Fibroblast of skin of abdomen (primary cell): ENCODE results near the gene MED26.

Experiments used
- DNase-seq: peaks from one replicate; pipeline ENCODE4 v3.0.0-alpha.2; 2013

MED26 gene

DNA sequence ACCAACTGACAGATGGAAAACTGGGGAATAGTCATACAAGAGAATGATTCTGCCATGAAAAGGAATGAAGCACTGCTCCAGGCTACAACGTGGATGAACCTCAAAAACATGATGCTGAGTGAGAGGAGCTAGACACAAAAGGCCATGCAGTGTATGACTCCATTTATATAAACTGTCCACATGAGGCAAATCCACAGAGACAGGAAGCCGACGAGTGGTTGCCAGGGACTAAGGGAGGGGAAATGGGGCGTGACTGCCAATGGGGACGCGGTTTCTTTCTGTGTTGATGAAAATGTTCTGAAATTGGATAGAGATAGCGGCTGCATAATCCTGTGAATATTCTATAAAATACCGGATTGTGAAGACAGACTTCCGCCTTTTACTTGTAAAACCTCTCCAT lies 21.7 kb upstream of the MED26 start:
- no peak for DNase-seq

DNA sequence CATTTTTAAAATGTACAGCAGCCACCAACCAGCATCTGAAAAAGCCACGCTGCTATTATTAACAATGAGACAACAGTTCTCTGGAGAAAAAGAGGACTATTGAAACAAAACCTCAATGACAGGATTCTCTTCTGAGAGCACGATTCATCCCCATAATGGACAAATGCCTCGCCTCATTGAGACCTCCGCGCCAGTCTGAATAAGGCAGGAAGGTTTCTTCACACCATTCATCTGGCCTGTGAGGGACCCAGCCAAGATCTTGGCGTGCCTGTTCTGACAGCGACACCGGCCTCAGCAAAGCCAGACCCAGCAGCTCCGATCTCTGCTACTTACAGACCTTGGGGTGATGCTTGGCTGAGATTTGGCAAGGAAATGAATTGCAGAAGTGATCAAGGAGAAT lies 17.1 kb upstream of the MED26 start:
- no peak for DNase-seq

DNA sequence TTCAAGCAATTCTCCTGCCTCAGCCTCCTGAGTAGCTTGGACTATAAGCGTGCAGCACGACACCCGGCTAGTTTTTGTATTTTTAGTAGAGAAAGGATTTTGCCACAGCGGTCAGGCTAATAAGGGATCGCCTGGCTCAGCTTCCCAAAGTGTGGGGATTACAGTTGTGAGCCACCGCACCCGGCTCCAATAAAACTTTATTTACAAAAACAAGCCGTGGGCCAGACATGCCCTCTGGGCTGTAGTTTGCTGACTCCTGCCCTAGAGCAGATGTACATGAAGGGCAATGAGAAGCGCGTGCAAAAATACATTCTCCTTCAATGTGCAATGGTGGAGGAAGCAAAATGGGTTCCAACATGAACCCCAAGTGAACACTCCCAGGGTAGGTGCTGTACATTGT lies 13.7 kb upstream of the MED26 start:
- DNase-seq: no peak

GRCh38 chr19:16640951-16641350 lies 12.9 kb upstream of the MED26 start:
- no peak for DNase-seq

DNA sequence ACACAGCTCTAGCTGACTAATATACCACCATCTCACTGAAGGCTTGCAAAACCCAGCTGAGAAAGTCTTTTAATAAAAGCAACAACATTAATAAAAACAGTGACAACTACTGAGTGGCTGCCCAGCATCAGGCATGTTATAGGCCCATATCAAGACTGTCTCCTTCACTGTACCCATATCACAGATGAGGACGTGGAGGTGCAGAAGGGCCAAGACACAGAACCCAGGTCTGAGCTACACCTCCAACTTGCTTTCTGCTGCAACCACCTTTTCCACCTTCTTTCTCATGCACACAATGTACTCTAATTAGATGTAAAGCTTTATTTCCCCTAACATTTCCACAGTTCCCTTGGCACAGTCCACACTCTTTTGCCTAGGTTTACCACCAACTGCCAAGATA lies 10.7 kb upstream of the MED26 start:
- DNase-seq: no peak

GRCh38 chr19:16637535-16637934 lies 9.5 kb upstream of the MED26 start:
- DNase-seq: no peak

DNA sequence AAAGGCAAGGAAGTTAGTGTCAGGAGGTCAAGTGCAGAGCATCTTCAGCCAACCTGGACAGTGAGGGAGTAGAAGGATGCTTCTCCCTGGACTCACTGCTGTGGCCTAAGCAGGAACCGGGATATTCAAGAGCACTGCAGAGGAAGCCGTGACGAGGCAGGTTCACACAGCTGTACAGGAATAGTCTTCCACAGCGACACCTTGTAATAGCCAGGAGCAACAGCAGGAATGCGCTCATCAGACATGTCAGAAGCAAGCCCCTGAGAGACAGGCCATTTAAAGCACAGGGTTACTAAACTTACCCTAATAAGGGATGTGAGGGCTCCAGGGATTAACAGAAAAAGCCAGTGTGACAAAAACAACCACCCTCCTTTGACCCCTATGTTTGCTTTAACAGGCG lies 3.5 kb upstream of the MED26 start:
- no peak for DNase-seq

GRCh38 chr19:16628984-16629691 lies 1.1 kb upstream of the MED26 start:
- DNase-seq: peak; percentile 57

GRCh38 chr19:16627928-16628182 lies 149 bp downstream of the MED26 start:
- DNase-seq: no peak

DNA sequence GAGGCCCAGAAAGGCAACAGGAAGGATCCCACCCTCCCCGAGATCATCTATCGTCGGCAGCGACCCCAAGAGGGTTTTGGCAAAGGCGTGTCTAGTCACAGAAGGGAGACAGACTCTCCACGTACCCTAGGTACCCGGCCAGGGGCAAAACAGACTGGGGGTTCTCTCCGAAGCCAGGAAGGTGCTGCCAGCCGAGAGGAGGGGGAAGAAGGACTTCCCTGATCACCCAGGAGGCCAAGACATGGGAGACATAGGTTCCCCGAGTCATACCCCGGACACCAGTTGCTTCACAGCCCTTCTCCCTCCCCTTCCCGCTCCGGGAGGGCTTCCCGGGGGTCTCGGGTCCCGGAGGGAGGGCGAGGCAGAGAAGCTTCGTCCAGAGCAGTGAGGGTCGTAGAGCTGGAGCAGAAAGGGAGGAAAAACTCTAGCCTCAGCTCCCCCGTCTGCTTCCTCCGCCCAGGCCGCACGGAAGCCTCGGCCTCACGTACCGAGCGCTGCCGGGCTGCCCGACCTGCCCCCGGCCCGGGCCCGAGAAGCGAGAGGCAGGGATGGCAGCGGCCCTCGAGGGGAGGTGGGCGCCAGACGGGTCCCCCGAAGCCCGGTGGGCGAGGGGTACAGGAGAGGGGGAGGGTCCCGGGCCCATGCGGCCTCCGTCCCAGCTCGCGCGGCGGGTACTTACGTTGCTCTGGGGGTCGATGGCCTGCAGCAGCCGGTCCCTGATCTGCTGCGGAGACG lies 644 bp downstream of the MED26 start:
- no peak for DNase-seq

- no peak for DNase-seq
These were observed 1.2 kb downstream of the MED26 start for GRCh38 chr19:16626796-16627192.

- DNase-seq: no peak
These were observed 2.6 kb downstream of the MED26 start for GRCh38 chr19:16625163-16625958.

DNA sequence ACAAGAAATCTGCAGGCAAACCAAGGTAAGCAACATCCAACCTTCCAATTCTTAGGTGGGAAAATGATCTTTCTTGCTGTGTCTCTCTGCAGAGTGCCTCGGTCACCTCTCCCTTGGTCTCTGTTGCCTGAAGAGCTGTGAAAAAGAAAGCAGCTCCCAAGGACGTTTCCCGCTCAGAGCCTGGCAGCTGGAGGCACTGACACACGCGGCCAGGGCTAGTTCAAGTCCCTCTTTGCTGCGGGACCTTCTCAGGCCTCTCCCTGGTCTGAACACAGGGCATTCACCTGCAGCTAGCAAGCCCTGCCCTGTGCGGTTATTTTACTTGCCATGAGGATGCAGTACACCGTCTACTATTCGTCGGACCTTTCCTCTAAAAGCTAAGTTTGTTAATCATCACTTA lies 3.8 kb downstream of the MED26 start:
- DNase-seq: no peak

GRCh38 chr19:16623576-16623975 lies 4.4 kb downstream of the MED26 start:
- no peak for DNase-seq

DNA sequence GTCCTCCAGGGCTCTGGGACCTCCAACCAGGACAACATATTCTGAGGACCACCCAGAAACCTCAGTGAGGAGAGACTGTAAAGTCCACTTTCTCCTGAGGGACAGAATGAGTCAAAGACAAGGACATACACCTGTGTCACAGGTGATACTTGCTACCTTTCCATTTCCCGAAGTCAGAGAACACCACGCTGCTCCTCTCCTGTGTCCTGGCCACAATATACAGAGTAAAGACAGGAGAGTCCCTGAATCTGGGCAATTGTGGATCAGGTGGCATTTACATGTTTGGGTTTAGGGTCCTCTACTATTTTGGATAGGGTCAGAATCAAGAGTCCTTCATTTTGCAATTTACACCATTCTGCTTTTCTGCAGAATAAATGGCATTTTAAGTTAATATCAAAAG lies 4.9 kb downstream of the MED26 start:
- DNase-seq: no peak

GRCh38 chr19:16621165-16621800 lies 6.7 kb downstream of the MED26 start:
- no peak for DNase-seq

GRCh38 chr19:16620584-16620983 lies 7.4 kb downstream of the MED26 start:
- no peak for DNase-seq

- no peak for DNase-seq
These were observed 8.0 kb downstream of the MED26 start for GRCh38 chr19:16620018-16620417.

DNA sequence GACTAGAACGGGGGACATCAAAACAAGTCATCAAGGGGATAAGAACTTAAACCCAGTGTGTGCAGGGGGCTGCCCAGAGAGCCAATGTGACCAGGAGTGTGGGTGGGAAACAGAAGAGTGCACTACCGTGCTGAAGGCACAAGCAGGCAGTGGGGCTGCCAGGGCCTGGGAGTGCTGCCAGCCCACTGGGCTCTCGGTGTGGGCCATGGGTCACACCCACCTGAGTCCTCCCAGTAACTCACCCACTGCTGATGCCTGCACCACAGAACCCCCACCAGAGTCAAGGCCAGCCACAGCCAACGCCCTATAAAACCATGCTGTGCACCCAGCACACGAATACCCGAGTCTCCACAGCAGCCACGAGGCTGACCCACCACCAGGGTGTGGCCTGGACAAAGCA lies 8.5 kb downstream of the MED26 start:
- DNase-seq: no peak

DNA sequence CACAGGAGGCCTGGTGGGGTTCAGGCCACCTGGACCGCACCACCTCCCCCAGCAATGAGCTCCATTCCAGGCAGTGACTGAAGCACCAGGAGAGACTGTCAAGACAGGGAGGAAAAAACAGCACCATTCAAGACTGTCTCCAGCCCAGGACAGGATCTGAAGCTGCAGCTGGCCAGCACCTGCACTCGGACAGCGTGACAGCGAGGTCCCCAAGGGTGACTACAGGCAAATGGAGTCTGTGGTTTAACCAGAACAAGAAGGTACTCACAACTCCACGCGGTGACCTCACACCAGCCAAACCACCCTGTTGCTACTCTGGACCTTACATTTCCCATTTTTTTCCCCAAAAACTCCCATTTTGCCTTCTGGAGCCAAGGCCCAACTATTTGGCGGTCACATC lies 9.8 kb downstream of the MED26 start:
- no peak for DNase-seq

DNA sequence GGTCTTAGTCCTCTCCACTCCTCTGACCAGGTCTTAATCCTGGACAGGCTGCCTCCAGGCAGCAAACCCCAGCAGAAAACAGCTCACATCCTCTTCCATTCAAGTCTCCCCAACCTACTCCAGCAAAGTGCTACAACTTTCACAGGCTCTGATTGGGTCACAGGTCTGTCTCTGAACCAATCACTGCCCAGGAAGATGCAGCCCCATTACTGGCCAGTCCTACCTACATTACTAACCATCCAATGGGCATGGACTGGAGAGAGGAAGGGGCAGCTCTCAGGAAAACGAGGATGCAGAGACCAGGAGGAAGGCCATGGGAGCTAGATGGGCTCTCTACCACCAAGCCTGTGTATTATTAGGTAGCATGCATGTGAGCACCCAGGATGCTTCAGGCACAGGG lies 12.2 kb downstream of the MED26 start:
- no peak for DNase-seq

DNA sequence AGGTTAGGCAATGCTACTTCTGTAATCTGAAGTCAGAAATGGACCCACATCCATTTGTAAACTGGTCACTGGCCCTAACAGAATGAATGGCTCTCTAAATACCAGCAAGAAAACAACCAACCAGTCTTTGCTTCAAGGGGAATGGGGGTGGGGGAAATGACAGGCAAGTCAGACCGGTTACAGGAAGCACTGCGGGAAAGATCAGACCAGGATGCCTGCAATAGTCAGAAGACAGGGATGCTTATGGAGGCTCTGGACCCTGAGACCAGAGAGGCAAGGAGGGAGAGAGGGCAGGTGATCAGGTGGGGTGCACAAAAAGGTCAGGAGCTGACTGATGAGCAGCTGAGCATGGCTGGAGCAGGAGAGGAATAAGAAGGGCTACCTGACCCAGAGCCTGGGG lies 13.1 kb downstream of the MED26 start:
- DNase-seq: no peak

DNA sequence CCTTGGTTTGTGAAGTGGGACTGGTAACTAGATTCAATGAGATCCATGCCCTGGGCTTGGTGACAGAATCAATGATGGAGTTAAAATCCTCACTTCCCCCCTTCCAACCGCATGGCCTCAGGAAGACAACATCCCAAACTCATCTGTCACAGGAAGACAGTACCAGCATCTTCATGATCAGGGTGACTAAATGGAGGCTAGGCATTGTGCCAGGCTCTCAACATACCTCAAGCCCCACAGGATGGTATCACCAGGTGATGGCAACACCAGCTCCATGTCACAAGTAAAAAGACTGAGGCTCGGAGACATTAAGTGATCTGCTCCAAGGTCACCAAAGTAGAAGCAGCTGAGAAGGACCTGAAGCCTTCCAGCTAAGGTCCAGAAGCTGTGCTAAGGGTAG lies 14.2 kb downstream of the MED26 start:
- DNase-seq: no peak

DNA sequence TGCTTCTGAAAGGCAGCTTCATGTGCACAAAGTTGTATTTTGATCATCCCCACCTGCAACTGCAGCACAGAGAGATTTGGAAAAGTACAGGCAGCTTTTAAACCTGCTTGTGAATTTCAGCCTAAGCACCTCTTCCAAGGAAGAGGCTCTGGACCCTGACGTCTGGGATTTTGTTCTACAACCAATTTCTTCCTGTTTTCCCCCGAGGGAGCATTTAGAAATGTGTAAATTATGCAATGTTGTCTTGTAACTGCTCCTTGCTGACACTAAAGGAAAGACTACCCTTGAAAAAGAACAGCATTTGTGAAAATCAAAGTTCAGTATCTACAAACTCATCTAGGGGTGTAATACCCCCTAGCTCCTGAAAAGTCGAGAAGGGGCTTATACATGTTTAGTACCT lies 15.4 kb downstream of the MED26 start:
- no peak for DNase-seq
